ENCODE data around the gene LATS1.
"Not testable (repeated sequence)": the region's sequence is repeated elsewhere in the genome, so short reads cannot be mapped to it uniquely, and the experiment has no call there.

Gene LATS1

DNA sequence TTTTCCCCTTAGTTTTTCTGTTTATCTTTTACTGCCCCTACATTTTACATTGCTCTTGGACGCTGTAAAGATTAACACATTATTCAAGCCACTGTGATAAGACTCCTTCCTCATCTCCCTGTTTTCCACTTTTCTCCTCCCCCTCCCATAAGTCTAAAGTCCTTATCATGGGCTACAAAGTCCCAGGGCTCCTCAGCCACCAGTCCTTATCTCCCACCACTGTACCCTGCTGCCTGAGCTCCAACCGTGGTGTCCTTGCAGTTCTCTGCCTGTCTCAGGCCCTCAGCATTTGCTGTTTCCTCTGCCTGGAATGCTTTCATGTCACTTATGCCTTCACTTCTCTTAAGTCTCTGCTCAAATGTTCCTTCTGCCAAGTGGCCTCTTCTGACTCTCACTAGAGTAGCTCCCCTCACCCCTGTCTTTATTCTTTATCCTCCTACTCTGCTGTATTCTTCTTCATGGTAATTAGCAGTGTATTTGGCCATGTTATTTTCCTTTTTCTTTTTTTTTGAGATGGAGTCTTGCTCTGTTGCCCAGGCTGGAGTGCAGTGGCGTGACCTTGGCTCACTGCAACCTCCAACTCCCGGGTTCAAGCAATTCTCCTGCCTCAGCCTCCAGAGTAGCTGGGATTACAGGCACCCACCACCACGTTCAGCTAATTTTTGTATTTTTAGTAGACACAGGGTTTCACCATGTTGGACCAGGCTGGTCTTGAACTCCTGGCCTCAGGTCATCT is 10.8 kb upstream of the LATS1 start:
- no peak for DNase-seq

DNA sequence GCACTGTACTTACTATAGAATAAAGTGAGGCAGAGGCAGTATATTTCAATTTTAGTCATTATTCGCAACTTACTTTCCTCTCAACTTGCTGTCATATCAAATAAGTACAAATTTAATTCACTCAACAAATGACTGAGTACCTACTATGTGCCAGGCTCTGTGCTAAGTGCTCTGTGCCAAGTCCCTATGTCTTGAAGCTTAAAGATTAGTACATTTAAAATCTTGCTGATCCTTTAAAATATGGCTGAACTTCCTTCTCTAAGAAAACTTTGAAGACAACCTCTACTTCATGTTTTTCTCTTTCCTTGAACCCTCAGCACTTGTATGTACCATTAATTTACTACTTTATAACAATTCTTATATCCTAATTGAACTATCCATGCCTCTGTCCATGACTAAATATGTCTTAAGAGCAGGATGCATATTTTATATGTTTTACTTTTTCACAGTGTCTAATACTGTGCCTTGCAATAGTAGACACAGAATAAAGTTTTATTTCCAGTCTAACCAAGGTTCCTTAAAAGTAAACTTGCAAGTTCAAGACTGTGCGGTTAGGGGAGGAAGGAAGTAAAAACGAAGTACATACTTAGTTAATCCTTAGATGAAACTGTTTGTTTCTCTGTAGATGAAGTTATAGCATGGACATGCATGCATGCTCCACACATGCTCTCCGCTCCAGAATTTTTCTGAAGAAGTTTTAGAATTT is 10.0 kb upstream of the LATS1 start:
- DNase-seq, result no peak

DNA sequence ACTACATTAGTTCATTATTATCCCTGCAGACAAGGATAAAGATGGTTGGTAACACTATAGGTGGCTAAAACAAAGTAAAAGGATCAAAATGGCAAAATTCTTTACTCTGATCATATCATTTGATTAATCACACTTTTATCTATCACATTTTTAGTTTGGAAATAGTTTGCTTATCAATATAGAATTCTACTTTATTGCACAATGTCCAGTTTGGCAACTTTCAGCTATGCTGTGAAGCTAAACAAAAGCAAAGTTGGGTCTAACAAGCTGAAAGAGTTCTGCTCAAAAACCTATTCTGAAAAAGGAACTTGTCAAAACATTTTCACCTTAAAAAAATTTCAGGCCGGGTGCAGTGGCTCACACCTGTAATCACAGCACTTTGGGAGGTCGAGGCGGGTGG is 7.9 kb upstream of the LATS1 start:
- no peak for DNase-seq

DNA sequence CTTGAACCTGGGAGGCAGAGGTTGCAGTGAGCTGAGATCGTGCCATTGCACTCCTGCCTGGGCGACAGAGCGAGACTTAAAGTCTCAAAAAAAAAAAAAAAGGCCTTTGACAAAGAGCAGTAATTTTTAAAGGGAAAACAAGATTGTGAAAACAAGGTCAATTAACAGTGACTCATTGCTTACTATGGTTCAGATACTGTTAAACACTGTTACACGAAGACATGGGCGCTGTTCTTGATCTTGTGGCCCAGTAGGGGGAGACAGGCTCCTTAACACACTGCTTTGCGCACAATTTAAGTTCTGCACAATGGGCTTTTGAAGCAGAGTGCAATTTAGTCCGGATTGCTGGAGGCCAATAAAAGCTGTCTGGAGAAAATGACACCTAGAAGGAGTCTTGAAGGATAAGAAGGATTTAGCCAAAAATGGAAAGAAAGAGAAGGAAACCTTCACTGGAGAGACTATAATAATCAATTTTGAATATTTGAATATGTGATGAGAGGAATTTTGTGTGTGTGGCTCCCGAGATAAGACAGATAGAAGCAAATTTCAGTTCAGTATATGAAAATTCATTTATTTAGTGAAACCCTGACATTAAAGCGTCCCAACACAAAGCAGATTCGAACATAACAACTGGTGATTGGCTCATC is 6.0 kb upstream of the LATS1 start:
- peak; percentile 21 for DNase-seq

DNA sequence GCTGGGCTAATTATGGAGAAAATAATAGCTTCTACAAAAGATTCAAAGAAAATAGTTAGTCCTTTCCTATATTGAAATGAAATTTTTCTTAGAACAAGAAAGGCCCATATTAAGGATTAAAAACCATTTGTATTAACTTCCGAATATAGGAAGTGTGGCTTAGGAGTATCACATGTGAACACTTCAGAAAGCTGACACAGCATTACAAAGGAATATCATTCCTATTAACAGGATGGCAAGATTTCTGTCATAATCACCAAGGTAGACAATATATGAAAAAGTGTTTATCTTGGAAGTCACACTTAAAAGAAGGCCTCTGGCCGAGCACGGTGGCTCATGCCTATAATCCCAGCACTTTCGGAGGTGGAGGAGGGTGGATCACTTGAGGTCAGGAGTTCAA is 5.4 kb upstream of the LATS1 start:
- no peak for DNase-seq

DNA sequence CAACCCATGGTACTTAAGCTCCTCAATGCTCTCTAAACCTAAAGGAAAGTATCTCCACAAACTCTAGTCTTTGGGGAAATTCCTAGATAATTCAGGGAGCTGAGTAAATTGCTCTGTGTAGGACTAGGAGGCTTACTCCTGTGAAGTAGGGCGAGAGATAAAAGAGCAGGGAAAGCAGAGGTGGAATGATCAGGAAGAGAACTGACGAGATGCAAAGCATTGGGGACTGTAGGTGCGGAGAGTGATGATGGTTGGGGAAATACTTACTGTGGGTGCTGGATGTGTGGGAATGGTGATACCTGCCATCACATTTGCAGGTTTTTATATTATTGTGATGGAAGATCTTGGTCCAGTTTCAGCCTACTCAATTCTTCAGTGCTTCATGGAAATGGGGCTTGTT is 1.6 kb upstream of the LATS1 start:
- no peak for DNase-seq

DNA sequence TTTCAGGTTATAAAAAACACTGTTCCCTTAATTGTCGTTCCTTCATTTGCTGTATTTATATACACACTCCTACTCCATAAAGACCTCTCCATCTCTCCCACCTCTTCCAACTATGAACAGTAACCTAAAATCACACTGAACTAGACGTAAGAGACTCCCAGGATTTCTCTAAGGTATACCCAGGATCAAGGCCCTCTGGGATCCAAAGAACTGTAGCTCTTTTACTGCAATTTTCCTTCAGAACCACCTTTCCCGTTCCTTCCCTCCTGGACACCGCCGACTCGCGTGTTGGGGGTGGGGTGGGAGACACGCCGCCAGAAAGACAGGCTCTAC is 680 bp downstream of the LATS1 start:
- no peak for DNase-seq

DNA sequence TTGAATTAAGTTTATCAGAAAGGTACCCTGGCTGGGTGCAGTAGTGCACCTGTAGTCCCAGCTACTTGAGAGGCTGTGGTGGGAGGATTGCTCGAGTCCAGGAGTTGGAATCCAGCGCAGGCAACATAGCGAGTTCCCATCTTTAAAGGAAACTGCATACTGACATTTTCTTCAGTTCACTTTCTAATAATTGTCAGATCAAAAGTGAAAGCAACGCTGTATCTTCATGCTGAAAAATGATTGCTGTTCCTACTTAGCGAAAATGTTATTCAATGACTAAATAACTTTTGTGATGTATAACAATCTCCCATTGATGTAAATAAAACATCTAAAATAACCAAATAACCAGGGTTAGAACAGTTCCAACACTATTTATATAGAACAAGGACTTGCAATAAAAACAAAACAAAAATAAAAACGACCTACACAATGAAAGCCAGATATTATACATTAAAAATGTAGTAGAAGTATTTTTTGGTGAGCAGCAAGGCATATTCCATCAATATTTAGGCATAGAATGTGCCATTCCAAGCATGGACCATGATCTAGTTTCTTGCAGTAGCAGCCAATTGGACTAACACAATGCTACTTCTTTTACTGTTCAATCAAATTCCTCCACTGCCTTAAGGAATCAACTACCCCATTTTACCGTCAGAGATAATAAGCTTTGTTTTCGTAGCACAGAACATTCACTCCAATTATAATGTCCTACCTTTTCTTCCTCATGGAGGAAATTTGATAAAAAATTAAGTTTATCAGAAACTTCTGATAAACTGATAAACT is 1.5 kb downstream of the LATS1 start:
- DNase-seq, result no peak

DNA sequence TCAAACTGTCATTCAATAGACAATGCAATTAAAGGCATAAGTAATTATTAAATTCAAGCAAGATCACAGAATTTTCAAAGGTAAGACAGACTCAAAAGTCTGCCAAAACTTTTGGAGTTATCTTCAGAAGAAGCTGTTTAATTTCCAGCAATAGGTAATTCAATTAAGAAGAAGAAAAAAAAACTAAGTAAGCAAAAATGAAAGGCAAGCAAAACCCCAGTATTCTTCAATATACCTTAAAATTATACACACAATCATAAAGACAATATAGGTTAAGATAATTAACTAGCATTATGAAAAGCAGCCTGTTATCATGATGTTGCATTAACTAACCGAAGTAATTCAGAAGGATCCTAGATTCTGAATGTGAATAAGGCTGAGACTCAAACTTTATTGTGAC is 3.5 kb downstream of the LATS1 start:
- DNase-seq, result no peak

DNA sequence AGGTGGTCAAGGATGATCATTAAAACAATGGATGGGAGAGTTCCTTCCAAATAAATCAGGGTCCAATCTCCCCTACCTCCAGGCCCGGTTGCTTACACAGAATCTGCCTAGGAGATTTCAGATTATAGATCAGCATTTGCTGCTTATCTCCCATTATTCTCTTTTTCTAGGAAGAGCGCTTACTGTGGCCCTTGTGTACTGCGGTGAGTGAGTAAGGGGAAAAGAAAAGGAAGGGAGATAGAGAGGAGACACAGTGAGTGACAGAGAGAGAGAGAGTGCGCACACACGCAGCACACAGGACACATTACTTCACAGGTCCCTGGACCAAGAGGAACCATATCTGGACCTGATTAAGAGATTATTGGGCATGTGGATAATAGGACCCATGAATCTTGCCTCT is 6.2 kb downstream of the LATS1 start:
- DNase-seq, result no peak

DNA sequence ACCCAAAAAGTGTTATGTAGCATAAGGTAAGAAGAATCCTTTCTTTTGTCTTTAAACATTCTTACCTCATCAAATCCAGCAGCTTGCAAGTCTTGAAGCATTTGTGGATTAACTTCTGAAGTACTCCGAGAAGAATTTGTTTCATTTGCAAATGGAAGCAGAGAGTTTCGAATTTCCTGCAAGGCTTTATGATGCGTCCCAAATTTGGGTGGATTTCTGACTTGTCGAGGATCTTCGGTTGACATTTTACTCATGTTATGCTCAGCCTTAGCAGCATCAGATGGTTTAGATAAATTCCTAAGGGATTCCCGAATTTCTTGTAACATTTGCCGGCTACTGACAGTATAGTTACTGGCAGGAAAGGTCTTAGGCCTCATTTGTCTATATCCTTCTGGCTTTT is 16.2 kb downstream of the LATS1 start:
- no peak for DNase-seq

DNA sequence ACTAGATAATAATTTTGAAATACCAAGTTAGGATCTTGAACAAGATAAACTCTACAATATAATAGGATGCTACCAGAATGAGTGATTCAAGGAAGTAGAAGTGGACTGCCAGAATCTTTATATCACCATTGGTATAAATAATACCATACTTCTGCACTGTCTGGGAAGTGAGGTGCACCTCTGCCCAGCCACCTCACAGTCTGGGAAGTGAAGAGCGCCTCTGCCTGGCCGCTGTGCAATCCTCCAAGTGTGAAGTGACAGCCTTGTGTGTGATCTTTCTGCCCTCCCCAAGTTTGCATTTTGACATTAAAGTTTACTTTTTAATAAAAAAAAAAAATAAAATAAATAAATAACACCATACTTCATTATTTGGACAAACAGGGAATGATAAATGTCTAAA is 18.8 kb downstream of the LATS1 start:
- DNase-seq, result no peak

DNA sequence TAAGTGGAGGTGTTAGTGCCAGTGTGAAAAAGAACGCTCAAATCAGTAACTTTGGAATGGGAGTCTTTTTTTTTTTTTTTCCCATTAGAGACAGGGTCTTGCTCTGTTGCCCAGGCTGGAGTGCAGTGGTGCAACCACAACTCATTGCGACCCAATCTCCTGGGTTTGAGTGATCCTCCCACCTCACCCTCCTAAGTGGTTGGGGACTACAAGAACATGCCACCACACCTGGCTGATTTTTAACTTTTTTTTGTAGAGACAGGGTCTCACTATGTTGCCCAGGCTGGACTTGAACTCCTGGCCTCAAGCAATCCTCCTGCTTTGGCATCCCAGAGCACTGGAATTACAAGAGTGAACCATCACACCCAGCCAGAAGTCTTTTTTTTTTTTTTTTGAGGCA is 19.7 kb downstream of the LATS1 start:
- no peak for DNase-seq

DNA sequence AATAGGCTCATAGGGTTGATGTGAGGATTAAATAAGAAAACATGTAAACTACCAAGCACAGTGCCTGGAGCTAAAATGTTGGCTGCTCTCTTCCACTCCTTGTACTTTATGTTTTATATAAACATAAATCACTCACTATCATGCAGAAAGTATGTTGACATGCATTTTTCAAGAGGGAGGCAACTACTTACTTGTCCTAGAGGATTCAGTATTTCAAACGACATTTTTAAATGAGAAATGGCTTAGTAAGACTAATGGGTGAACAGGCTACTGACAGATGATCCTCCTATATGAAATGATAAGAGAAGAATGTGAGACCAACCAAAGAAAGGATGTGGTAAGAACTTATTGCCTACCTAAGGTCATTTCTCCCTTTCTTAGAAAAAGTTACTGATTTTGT is 21.0 kb downstream of the LATS1 start:
- DNase-seq, result no peak

DNA sequence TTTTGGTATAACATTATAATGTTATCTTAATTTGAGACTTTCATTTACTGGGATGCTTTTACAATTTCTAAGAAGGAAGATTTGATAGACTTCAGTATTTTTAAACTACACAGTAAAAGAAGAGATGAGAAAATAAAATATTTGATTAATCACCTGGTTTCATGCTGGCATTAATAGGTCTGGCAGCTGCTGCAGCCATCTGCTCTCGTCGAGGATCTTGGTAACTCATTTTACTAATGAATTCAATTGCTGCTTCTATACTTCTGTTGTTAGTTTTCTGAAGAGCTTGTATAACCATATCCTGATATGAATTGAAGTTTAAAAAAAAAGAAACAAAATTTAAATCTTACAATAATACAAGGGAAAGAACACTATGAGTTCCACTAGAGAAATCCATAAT is 23.0 kb downstream of the LATS1 start:
- no peak for DNase-seq

DNA sequence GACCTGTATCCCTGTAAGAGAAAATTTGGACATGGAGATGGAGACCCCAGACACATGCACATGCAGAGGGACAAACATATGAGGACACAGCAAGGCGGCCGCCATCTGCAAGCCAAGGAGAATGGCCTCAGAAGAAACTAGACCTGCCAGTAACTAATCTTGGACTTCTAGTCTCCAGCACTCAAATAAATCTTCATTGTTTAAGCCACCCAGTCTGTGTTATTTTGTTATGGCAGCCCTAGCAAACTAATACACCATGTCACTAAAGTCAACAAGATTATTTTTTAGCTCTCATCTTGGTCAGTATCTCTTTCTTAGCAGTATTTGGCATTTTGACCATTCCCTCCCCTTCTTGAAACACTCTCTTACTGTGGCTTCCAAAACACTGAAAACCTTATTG is 26.7 kb downstream of the LATS1 start:
- DNase-seq, result no peak

DNA sequence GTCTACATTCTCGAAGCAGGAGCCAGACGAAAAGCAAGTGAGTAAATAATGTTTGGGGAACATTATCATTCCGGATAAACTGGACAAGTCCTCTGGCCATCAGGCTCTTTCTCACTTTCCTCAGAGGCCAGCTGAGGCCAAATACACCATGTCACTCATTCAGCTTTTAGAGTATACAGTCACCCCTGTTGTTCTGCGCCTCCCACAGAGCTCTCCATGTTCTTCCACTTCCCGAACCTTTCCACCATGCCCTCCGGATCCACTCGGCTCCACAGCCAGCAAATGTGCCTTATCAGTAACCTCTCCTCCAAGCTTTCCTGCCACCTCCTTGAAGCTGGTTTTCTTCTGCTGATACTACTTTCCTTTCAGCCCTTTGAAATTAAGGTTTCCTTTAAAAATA is 31.7 kb downstream of the LATS1 start:
- DNase-seq, result no peak

DNA sequence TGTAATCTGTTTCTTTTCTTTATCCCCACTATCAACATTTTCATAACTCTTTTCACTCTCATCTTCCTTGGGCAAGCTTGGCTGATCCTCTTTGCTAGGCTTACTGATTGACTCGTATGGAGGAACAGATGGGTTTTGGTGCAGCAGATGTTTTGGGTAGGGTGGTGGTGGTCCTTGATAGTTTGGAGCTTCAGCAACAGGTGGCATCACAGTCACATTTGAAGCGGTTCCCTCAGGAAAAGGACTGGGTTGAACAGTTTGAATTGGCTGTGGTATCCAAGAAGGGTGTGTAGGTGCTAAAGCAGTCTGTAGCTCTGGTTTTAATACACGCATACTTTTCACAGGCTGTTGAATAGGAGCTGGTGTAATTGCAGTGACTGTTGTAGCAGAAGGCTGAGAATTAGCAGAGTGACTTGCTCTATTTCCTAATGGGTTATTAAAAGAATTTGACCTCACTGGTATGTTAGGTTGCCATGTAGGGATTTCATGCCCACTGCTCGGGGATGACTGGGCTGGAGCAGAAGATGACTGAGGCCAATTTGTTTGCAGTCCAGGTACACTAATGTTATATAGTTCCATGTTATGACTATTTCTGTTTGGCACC is 34.5 kb downstream of the LATS1 start:
- no peak for DNase-seq

DNA sequence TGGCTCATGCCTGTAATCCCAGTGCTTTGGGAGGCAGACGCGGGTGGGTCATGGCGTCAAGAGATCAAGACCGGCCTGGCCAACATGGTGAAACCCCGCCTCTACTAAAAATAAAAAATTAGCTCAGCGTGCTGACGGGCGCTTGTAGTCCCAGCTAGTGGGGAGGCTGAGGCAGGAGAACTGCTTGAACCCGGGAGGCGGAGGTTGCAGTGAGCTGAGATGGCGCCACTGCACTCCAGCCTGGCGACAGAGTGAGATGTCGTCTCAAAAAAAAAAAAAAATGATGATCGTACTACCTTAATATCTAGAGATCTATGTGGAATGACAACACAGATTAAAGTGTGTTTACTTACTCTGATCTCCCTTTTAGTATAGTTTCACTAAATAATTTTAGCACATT is 36.1 kb downstream of the LATS1 start:
- DNase-seq, result not testable (repeated sequence)

DNA sequence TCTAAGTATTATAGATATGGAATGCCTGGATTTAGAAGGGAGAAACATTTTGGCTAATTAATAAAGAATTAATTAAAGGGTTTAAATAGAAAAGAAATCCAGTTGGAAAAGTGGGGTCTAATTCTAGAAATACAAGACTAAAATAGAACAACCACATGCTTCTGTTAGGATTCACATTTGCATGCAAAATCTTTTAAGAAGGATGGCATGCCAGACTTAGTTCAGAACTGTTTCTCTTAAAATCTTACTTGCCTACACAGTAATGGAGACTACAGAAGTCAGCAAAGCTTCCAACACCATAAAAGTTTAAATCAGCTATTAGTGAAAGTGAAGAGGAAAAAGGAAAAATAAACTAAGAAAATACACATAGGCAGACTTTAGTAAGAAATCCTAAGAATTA is 36.7 kb downstream of the LATS1 start:
- DNase-seq, result no peak

DNA sequence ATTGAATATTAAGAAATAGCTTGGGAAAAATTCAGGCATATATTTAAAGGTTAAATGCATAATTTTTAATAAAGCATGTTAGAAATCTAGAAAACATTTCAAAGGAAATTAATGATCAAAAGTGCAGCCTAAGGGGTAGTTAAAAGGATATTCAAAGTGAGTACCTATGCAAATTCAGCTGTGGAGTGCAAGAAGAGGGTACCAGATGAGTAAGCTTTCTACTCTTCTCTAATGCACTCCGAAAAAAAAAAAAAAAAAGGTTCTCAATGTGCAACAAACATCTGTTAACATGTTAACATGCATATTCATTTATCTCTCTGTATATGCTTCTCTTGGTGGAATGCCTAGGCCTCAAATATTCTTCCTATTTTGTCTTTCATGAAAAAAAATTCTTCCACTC is 37.4 kb downstream of the LATS1 start:
- no peak for DNase-seq

DNA sequence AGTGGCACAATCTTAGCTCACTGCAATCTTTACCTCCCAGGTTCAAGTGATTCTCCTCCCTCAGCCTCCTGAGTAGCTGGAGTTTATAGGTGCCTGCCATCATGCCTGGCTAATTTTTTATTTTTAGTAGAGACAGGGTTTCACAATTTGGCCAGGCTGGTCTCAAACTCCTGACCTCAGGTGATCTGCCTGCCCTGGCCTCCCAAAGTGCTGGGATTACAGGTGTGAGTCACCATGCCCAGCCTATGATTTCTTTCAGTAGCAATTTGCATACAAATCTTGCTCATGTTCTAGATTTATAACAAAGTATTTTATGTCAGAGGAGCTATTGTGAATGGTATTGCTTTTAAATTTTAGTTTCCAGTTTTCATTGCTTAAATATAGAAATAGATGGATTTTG is 45.6 kb downstream of the LATS1 start:
- DNase-seq, result not testable (repeated sequence)

DNA sequence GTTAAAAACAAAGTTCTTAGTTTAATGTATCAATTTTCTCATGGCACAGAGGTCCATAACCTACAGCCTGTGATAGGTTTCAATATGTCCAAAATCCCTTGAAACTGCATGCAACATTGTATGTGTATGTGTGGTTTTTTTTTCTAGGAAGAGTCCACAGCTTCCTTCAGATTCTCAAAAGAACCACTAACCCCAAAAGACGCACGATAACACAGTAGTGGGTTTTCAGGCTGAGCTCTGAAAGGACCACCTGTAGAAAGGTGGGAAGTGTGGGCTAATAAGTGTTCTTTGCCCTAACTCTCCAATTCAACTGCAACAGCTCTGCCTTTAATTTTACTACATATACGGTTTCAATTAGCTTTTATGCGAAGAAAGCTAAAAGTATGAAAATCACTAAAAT is 57.9 kb downstream of the LATS1 start:
- DNase-seq, result no peak

Measured in effector CD4-positive, alpha-beta T cell (primary cell).